ENCODE results near the gene GRIN1.
A peak's percentile ranks its signal among the peaks of the same experiment; 100 is the strongest.

Gene GRIN1

DNA sequence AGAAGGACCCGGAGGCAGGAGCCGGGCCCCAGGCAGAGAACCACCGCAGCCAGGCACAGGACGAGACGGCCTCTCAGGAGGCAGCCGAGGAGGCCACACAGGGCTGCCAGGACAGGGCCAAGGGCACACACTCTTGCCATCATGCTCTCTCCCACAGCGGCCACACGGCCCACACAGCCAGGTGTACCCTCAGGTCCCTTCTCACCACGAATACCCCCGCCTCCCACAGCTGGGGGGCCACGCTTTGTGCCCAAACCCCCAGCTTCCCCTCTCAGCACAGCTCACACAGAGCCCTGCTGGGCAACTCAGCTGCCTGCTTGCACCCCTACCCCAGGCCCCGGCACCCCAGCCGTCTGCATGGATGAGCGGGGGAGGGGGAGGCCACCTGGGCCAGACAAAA is 54.8 kb downstream of the GRIN1 start:
- no peak for DNase-seq (ENCODE audit: low read depth in 2 of 2)

DNA sequence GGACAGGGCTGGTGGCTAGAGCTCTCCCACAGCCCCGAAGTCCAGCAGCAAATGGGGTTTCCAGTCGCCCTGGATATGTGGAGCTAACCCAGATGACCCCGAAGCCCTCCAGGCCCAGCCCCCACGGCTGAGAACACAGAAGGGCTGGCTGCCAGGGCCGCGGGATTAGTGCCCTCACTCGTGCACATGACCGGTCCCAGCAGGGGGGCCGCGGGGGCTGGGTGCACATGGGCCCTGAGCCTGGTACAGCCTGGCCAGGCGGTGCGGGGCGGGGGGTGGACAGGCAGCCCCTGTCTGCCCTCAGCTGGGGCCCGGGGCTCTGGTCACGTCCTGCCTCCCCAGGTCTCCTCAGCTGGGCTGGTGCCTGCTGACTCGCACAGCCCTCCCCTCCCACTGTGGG is 55.4 kb downstream of the GRIN1 start:
- DNase-seq (ENCODE audit: low read depth in 2 of 2), result no peak

DNA sequence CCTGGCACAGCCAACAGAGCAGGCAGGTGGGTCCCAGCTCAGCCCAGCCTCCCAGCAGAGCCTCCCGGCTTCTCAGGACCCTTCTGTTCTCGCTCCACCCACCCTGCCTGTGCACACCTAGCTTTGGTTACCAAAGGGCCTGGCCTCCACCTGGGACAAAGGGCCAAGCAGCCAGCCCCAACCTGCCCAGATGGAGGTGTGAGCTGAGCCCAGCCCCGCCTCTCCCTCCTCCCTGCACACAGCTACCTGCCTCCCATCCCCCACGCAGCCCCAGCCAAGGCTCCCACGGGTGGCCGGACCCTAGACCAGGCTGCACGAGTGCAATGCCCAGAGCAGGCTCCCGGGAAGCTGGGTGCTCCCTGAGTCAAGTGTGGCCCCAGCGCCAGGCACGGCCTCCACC is 56.0 kb downstream of the GRIN1 start:
- no peak for DNase-seq (ENCODE audit: low read depth in 2 of 2)

DNA sequence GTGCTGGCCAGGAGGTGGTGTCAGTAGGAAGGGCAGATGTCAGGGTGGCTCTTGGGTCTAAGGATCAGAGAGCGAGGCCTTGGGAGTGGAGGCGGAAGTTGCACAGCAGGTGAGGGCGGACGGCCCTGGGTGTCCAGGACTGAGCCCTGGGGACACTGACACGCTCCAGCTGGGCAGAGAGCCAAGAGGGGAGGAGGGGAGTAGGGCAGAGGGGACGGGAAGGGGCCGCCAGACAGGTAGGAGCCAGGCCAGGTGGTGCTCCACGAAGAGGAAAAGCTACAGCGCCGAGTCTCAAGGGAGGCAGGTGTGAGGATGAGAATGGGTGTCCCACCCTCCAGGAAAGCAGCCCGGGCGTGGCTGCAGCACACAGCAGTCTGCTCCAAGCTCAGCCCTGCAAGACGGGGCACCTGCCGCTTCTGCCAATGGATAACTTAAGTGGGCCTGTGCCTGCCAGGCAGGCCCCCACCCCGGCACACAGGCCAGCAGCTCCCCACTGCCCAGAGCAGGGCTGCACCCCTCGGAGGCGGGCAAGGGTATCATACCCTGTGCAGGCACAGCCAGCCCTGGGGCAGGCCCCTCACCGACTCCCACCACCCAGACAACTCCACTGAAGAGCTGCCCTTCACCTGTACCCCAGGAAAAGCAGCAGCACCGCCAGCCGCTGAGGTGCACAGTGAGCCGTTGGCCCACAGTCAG is 56.7 kb downstream of the GRIN1 start:
- no peak for DNase-seq (ENCODE audit: low read depth in 2 of 2)

DNA sequence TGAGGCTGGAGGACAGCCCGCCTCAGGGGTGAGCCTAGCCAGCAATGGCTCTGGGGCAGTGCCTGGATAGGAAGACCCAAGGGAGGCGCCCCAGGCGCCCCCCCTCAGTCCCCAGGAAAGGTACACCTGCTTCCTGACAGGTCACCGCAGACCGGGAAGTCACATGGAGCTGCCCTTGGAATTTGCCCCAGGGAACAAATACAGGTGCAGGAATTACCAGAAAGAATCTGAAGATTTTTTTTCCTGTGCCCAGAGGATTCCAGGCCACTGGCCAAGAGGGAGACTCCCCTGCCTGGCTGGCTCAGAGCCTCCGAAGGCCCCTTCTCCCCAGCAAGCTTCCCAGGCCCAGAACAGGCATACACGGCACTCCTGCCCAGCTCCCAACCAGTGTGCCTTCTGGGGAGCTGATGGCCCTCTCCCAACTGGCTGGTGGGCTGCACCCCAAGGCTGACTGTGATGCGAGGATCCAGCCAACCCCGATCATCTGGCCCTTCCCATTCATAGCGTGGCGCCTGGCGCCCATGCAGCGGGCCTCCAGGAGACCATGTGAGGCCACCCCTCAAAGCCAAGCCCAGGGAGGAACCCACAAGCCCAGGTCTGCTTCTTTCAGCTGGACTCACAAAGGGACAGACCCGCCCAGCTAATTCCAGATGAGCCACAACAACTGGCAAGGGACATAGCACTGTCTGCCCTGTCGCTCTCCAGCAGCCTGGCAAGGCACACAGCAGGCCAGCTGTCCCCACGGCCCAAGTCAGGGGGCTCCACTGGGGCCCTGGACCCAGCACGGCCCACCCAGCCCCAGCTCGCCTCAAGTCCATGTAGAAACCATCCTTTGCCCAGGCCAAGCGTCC is 59.3 kb downstream of the GRIN1 start:
- DNase-seq (ENCODE audit: low read depth in 2 of 2), result no peak

DNA sequence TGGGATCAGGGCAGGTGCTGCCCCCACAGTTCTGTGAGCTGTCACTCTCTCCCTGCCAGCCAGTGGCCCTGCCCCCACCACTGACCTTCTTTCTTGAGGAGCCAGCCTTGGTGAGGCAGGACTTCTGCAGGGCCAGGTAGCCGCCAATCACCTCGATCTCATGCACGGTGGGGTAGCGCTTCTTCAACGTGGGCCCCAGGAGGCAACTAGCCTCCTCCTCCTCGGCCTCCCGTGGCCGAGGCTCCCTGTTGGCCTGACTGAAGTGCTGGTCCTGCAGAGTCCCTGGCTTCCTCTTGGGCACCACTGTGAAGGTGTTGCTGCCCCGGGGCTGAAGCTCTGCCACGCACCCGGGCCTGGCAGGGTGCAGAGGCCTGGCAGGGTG is 59.9 kb downstream of the GRIN1 start:
- no peak for DNase-seq (ENCODE audit: low read depth in 2 of 2)

DNA sequence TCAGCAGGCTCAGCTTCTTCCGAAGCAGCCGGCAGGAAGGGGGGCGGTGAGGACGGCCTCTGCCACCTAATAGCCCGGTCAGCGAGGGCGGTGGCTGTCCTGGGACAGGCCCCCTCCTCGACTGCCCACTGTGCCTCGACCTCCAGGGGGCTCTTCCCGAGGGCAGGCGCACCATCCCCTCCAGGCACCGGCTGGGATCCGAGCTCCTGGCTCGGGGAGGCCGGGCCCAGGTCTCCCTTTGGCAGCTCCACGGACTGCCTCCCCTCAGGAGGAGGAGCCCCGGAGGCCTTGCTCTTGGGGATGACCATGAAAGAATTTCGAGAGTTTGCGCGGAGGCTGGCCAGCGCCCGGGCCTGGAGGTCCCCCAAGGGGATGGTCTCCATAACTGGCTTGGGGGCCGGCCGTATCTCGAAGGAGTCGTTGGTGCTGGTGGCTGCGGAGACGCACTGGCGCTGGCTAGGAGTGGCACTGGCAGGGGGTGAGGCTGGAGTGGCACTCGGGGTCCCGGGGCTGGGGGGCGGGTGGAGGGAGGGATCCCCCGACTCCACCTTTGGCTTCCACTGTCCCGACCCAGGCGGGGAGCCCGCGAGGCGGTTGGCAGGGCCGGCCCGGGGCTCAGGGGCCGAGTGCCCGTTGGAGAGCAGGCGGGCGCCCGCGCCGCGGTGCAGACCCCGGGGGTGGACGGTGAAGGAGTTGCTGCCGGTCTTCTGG is 60.6 kb downstream of the GRIN1 start:
- DNase-seq (ENCODE audit: low read depth in 2 of 2), result no peak

DNA sequence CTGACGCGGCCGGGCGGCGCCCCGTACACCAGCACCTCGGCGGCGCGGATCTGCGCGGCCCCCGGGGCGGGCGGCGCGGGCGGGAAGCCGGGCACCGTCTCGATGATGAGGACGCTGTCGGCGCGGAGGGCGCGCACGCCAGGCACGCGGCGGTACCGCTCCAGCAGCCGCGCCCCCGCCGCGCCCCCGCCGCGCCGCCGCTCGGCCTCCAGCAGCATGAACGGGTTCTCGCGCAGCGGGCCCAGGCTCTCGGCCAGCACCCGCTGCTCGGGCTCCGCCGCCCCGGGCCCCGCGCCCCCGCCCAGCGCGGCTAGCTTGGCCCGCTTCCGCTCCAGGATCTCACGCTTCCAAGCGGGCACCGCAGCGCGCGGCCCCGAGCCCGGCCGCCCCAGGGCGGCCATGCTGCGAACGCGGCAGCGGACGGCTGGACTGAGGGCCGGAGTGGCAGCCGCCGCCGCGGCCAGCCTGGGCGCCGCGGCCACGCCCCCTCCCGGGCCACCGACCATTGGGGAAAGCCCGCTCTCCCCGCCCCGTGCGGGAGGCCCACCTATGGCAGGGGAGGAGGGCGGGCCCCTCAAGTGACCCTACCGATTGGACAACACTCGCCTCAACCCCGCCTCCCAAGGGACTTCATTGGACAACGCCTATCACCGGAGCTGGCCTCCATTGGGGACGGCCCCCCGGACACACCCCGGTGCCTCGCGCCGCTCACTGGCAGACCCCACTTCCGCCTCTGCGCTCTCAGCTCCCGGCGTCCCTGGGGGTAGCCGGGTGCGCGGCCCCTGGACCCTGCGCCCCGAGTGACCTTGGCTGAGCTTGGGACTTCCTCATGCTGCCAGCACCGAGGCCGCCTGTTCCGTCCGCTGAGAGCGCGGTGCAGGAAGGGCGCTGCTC is 61.6 kb downstream of the GRIN1 start, which contains the start of gene TPRN:
Gene TPRN, minus strand, starts transcription at position 431 of the 894 bp plus-strand sequence. Its CDS starts 30 bp downstream, at position 401.
- peak; percentile 98 to 99 for DNase-seq (ENCODE audit: low read depth in 2 of 2)

DNA sequence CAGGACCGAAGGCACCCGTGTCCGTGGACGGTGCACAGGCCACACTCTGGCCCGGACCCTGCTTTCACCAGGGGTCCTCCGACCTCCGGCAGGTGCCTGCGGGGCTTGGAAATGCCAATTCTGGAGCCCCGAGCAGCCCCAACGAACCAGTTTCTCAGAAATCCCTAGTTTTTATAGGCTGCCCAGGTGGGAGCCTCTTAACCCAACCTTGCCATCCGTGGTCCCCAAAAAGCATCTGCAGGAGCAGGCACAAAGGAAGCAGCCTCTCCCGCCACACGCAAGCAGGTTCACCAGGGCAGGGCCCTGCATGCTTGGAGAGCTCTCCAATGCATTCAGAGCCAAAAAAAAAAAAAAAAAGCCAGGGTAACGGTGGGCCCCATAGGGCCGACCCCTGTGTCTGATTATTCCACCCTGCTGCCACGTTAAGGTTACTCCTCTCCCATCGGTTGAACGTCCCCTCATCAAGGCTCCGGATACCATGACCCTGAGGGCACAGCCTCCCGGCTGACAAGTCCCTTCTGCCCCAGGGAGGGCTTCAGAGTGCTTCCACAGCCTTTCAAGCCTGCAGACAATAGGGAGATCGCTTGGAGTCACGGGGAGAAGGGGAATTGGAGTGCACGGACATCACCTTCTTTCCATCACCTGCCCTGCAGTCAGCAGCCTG is 62.4 kb downstream of the GRIN1 start:
- DNase-seq (ENCODE audit: low read depth in 2 of 2), result no peak

DNA sequence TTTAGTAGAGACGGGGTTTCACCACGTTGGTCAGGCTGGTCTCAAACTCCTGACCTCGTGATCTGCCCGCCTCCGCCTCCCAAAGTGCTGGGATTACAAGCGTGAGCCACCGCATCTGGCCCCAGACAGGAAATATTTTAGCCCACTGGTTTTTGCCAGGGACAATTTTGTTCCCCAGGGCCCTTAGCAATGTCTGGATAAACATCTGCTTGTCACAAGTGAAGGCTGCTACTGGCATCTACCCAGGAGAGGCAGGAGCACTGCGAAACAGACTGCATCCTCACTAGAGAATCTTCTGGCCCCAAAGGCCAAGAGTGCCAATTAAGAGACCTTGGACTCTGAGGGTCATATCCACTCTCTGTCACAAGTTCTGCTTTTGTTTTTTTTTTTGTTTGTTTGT is 64.0 kb downstream of the GRIN1 start:
- no peak for DNase-seq (ENCODE audit: low read depth in 2 of 2)

DNA sequence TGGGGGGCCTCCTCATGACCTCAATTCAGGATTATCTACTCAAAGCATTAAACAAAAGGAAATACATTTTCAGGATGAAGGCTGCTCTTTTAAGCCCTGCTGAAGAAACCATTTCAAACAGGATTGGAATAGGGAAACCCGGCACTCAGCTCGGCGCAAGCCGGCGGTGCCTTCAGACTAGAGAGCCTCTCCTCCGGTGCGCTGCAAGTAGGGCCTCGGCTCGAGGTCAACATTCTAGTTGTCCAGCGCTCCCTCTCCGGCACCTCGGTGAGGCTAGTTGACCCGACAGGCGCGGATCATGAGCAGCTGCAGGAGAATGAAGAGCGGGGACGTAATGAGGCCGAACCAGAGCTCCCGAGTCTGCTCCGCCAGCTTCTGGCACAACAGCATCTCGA is 65.8 kb downstream of the GRIN1 start:
- DNase-seq (ENCODE audit: low read depth in 2 of 2), result no peak

DNA sequence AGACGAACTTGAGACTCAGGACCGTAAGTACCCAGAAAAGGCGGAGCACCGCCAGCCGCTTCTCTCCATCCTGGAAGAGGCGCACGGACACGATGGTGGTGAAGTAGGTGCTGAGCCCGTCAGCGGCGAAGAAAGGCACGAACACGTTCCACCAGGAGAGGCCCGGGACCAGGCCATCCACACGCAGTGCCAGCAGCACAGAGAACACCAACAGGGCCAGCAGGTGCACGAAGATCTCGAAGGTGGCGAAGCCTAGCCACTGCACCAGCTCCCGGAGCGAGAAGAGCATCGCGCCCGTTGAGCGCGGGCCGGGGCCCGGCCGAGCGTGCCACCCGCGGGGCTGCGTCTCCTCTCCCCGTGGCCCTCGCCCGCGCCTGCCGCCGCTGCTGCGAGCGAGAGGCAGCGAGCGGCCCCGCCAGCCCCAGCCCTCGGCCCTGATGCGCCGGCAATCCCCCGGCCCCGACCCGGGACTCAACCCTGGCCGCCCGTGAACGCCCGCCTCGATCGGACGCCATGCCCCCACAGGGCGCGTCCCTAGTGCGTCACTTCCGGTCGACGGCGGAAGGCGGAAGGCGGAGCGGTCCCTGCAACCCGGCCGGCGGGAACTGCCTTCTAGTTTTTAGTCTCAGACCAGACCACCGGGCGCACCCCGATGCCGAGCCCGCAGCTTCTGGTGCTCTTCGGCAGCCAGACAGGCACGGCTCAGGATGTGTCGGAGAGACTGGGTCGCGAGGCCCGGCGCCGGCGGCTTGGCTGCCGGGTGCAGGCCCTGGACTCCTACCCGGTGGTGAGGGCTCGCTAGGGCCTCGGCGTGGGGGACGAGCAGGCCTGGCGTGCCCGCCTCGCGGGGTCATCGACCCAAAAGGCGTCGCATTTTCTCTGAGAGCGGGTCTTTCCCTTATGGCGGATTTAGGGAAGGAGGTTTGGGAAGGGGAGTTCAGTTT is 66.4 kb downstream of the GRIN1 start, which contains the start of the genes NDOR1 and TMEM203:
Gene NDOR1, plus strand, starts transcription at position 575 of the 944 bp plus-strand sequence. Its CDS starts 78 bp downstream, at position 653.
Gene TMEM203, minus strand, starts transcription at position 523 of the 944 bp plus-strand sequence. Its CDS starts 234 bp downstream, at position 289.
- peak; percentile 93 to 94 for DNase-seq (ENCODE audit: low read depth in 2 of 2)

DNA sequence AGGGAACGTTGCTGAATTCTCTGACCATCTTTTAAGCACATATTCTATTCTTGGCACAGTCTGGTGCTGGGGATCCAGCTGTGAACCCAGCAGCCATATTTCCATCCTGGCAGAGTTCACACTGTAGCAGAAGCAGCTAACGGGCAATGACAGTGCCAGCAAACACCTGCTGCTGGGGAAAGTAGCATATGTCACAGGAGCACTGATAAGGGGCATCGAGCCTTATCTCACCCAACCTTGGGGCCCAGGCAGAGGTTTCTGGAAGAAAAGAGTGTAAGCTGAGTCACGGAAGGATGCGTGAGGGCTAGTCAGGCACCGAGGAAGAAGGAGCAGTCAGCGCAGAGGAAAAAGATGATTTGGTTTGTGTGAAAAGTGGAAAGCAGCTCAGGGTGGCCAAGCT is 67.6 kb downstream of the GRIN1 start:
- DNase-seq (ENCODE audit: low read depth in 2 of 2), result no peak

DNA sequence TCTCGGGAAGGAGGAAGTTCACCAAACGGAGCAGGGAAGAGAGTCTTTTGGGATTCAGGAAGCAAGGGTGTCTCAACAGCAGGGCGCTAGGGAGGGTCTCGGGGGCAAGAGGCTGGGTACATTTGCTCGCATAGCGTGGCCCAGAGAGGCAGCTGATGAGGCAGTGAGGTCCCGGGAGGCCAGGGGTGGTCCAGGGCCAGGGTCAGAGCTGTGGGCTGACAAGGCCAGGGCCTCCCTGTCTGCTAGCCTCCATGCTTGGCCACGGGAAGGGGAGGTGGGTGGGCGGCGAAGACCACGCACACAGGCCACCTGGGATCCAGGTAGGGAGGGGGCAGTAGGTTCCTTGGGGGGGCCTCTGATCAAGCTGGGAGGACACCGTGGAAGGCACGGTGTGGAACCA is 72.6 kb downstream of the GRIN1 start:
- DNase-seq (ENCODE audit: low read depth in 2 of 2), result no peak

DNA sequence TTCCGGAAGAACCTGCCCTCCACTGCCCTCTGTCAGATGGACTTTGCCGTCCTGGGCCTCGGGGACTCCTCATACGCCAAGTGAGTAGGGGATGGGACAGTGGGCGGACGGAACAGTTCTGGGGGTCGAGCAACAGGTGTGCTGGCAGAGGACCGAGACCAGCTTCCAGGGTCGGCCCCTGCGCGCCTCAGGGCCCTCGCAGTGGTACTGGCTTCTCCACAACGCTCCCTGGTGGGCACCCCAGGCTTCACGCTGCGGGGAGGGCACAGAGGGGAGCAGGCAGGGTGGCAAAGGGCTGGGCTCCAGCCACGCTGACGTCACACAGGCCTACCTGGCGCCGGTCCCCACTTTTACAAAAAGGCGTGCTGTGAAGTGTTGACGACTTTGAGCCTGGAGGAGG is 73.6 kb downstream of the GRIN1 start:
- DNase-seq (ENCODE audit: low read depth in 2 of 2), result no peak

DNA sequence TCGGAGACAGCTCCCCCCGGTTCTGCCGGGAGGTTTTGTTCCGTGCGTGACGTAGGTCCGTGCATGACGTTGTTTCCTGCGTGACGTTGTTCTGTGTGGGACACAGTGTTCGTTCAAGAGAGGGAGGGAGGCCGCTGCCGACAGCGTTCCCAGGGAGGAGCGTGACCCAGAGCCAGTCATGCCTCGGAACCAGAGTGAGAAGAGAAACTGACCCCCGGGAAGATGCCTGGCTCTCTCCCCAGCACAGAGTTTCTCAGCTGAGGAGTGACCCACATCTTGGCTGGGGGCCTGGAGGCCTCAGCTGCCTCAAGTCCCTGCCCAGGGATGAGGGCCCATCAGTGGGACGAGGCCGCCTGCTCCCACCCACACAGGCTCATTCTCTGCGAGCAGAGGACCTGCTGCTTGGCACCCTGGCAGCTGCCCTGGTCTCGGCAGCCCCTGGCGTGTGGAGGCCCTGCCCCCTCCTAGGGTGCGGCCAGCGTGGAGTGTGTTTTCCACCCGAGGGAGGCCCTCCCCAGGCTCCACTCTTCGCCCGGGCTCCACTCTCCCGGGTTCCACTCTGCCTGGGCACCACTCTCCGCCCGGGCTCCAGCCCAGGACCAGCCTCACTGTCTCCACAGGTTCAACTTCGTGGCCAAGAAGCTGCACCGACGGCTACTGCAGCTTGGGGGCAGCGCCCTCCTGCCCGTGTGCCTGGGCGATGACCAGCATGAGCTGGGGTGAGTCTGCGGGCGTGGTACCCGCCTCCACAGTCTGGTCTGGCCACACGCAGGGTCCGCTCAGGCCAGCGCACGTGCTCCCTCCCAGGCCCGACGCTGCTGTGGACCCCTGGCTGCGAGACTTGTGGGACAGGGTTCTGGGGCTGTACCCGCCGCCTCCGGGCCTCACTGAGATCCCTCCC is 74.5 kb downstream of the GRIN1 start:
- DNase-seq (ENCODE audit: low read depth in 2 of 2), result no peak

DNA sequence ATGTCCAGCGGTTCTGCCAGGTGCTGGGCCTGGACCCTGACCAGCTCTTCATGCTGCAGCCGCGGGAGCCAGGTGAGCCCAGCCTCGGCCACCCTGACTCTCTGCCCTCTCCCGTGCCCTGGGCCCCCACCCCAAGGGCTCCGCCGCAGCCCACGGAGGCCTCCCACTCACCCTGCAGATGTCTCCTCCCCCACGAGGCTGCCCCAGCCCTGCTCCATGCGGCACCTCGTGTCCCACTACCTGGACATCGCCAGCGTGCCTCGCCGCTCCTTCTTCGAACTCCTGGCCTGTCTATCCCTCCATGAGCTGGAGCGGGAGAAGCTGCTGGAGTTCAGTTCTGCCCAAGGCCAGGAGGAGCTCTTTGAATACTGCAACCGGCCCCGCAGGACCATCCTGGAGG is 75.7 kb downstream of the GRIN1 start:
- DNase-seq (ENCODE audit: low read depth in 2 of 2), result no peak

DNA sequence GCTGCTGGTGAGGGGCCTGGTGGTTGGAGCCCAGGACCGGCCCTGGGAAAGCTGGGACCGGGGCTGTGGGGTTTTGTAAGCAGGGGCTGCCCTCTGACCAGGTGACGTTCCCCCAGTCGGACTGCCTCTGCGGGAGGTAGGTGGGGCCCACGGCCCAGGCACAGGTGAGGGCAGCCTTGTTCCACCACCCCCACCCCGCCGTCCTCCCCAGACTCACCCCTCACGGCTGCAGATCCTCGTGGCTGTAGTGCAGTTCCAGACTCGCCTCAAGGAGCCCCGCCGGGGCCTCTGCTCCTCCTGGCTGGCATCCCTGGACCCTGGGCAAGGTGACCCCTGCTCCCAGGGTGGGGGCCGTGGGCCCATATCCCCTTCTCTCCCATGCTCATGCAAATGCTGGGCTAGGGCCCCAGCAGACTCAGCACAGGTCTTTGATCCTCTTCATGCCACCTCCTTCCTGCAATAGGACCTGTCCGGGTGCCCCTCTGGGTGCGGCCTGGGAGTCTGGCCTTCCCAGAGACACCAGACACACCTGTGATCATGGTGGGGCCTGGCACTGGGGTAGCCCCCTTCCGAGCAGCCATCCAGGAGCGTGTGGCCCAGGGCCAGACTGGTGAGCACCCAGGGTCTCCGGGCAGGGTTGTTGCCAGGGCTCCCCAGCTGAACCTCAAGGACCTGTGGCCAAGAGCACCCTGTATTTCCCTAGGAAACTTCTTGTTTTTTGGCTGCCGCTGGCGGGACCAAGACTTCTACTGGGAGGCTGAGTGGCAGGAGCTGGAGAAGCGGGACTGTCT is 76.4 kb downstream of the GRIN1 start:
- no peak for DNase-seq (ENCODE audit: low read depth in 2 of 2)

All from stimulated activated CD8-positive, alpha-beta memory T cell treated with anti-CD3 and anti-CD28 coated beads, Interleukin-2, amount 100 ng/mL, for 48 hours (primary cell).